ENCODE data around the gene CTLA4.

DNA sequence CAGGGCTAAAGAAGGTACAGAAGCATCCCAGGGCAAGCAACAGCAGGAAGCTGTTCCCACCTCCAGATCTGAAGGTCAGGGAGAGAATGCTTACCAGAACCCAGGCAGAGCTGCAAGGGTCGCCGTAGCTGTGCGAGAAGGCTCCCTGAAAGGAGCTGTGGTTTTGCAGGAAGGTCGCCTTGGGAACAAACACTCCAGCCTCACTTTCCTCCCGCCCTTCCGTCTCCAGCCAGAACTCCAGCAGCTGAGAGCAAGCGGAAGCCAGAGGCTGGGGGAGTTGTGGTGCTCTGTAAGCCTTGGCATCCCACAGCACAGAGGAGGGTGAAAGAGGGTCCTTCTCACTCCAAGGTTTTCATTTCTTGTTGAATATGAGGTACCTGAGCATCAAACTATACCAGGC is 50.7 kb downstream of the CTLA4 start:
- TF ChIP-seq POLR2A (IDR thresholded peaks at IDR 0.05; ENCODE audit: low read length), result no peak
- no peak for TF ChIP-seq GATA1 (IDR thresholded peaks at IDR 0.05; ENCODE audit: low read depth, low read length)

Data from erythroblast (primary cell).